ENCODE measurements around the gene GCSAML.

Gene GCSAML

DNA sequence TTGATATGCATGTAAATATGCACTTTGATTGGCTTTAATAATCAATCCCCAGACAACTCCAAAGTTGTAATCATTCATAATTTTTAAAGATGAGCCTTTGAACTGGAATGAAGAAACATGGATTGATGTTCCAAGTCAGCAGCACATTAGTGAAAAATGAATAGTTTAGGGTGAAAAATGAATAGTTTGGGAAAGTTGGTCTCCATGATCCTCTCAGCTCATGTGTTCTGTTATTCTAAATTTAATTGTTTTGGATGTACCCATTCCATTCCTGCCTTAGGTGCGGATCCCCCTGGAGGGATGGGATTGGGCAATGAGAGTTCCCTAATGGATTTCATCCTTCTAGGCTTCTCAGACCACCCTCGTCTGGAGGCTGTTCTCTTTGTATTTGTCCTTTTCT lies 56.4 kb downstream of the GCSAML start, which contains the start of gene OR2G3:
Gene OR2G3 (plus strand): TSS at position 301 of the 400 bp plus-strand sequence. CDS start 0 bp downstream, at position 301.
- TF ChIP-seq, protein P1, sequence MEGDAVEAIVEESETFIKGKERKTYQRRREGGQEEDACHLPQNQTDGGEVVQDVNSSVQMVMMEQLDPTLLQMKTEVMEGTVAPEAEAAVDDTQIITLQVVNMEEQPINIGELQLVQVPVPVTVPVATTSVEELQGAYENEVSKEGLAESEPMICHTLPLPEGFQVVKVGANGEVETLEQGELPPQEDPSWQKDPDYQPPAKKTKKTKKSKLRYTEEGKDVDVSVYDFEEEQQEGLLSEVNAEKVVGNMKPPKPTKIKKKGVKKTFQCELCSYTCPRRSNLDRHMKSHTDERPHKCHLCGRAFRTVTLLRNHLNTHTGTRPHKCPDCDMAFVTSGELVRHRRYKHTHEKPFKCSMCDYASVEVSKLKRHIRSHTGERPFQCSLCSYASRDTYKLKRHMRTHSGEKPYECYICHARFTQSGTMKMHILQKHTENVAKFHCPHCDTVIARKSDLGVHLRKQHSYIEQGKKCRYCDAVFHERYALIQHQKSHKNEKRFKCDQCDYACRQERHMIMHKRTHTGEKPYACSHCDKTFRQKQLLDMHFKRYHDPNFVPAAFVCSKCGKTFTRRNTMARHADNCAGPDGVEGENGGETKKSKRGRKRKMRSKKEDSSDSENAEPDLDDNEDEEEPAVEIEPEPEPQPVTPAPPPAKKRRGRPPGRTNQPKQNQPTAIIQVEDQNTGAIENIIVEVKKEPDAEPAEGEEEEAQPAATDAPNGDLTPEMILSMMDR (IDR thresholded peaks at IDR 0.05), result no peak

DNA sequence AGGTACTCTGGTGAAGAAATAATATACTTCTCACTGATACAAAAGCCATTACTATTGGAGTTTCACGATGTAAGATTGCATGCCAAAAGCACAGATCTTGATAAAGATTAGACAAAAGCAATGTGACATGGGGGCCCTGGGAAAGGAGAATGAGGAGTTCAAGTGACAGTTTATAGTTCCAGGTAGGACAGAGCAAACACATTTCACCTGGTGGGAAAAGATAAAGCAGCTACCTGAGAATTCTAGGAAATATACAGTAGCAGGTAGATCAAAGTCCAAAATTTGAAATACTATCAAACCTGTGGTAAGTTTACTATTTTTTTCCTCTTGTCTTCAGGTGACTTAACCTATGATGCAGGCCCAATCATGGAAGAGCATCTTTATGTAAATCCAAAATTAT lies 64.5 kb downstream of the GCSAML start:
- H3K27me3 ChIP-seq, result no peaks in the 10 kb centered on the region
- no peak overlapping the region for H3K4me3 ChIP-seq (ENCODE audit: low read depth in 1 of 2, low read length in 1 of 2)
- no peaks in the 10 kb centered on the region for H3K9me3 ChIP-seq
- no peak overlapping the region for H3K27ac ChIP-seq
- no peaks in the 10 kb centered on the region for H3K36me3 ChIP-seq
- TF ChIP-seq, protein P1 (IDR thresholded peaks at IDR 0.05), result no peak
- no peaks in the 10 kb centered on the region for H3K4me1 ChIP-seq (ENCODE audit: control insufficient read depth in 1 of 2, insufficient read depth in 1 of 2, low read depth in 1 of 2, low read length in 1 of 2)

More for the DNA sequence above, 56.4 kb downstream of the GCSAML start, which contains the start of gene OR2G3:
- H3K4me1 ChIP-seq (ENCODE audit: control insufficient read depth in 1 of 2, insufficient read depth in 1 of 2, low read depth in 1 of 2, low read length in 1 of 2), result no peaks in the 10 kb centered on the region
- H3K36me3 ChIP-seq, result no peaks in the 10 kb centered on the region
- H3K27me3 ChIP-seq, result no peaks in the 10 kb centered on the region
- H3K27ac ChIP-seq, result no peak within 1 kb of the TSS
- H3K4me3 ChIP-seq (ENCODE audit: low read depth in 1 of 2, low read length in 1 of 2), result no peak within 1 kb of the TSS
- peaks cover 4% of the 10 kb centered on the region for H3K9me3 ChIP-seq

DNA sequence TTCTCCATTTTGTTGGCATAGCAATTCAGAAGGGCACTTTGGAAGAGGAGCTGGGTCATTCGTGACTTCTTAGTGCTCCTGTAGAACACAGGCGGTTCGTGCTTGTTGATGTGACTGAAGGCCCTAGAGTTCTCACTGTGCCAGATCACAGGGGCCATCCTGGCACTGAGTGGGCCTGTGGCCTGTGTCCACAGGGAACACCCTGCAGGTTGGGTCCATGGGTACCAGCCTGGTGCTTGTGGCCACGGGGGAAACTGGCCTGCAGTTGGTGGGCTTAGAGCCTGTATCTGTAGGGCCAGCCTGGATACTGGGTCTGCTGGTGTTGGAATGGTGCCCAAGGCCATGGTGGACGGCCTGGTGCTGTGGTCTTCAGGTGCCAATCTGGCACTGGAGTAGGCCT lies 65.7 kb downstream of the GCSAML start:
- H3K36me3 ChIP-seq, result no peaks in the 10 kb centered on the region
- H3K27ac ChIP-seq, result no peak overlapping the region
- H3K27me3 ChIP-seq, result no peaks in the 10 kb centered on the region
- TF ChIP-seq, protein P1 (IDR thresholded peaks at IDR 0.05), result no peak
- no peaks in the 10 kb centered on the region for H3K9me3 ChIP-seq
- H3K4me1 ChIP-seq (ENCODE audit: control insufficient read depth in 1 of 2, insufficient read depth in 1 of 2, low read depth in 1 of 2, low read length in 1 of 2), result no peaks in the 10 kb centered on the region
- no peak overlapping the region for H3K4me3 ChIP-seq (ENCODE audit: low read depth in 1 of 2, low read length in 1 of 2)

All from neutrophil (primary cell).